ENCODE measurements around the gene PLEKHH3. TPM values are rescaled to one million over a fixed set of nuclear protein-coding genes. Genes with fewer than 3 reads are reported as not detected.

PLEKHH3 gene
- total and polyA plus RNA-seq, 10 donors, result 9.4 to 19.5 (median 13.8) TPM

- peaks cover 0 to 33% (median 31%) of the 10 kb centered on the region in 6 donors for H3K36me3 ChIP-seq
- no peaks in the 10 kb centered on the region for H3K27me3 ChIP-seq (replicated peaks in 1 of 7)
- intact Hi-C loops (cut with DNase I; ENCODE audit: low total_unique reads), result no loop called here
- DNase-seq, result no peak
- 47 to 78% (median 68%) methylated on average over 4 of the region's 4 CpGs for WGBS, 5 donors
- no peaks in the 10 kb centered on the region for H3K9me3 ChIP-seq
- peak overlapping the region in 3 of 8 donors; percentile 17 to 39 (median 35) for H3K27ac ChIP-seq
- no peak for TF ChIP-seq CTCF (IDR thresholded peaks at IDR 0.05 in 8 of 11, conservative IDR thresholded peaks at IDR 0.05 in 3 of 11)
- TF ChIP-seq POLR2AphosphoS5 (IDR thresholded peaks at IDR 0.05), result no peak
- no peak for TF ChIP-seq POLR2A (IDR thresholded peaks at IDR 0.05)
- peaks cover 0 to 18% (median 10%) of the 10 kb centered on the region in 6 donors for H3K4me1 ChIP-seq
- H3K4me3 ChIP-seq, result no peak overlapping the region
These were observed 58.8 kb downstream of the PLEKHH3 start for GRCh38 chr17:42617956-42618431.

Small RNA genes within 50 kb of the gene (microRNA-seq; reads per million reads assigned to microRNA genes)
- gene MIR6780A, result 0.72 to 1.4 (median 1.4) reads per million in 3 donors

Small RNA genes within 50 kb of the gene (small RNA-seq; reads per million reads assigned to genes)
- 0 to 0.48 (median 0.18) reads per million in 4 donors for gene MIR6780A

Other genes with a start within 250 kb of the PLEKHH3 start
- 100 to 1,000 TPM in 5 of 7 donors, 10 to 100 TPM in 2; 87.4 to 140 (median 126) TPM for gene ATP6V0A1, start 218.1 kb downstream of the PLEKHH3 start, total RNA-seq
- gene ATP6V0A1, start 218.1 kb downstream of the PLEKHH3 start, polyA plus RNA-seq, result 10 to 100 TPM; 23.0 to 74.0 (median 50.7) TPM
- 10 to 100 TPM; 32.5 to 61.0 (median 48.9) TPM for gene NAGLU, start 140.8 kb downstream of the PLEKHH3 start, total RNA-seq
- 10 to 100 TPM; 27.3 to 55.2 (median 49.8) TPM for gene NAGLU, start 140.8 kb downstream of the PLEKHH3 start, polyA plus RNA-seq
- 1 to 10 TPM in 2 of 7 donors, under 1 TPM in 5; 0.54 to 1.6 (median 0.79) TPM for gene HSD17B1, start 124.1 kb downstream of the PLEKHH3 start, total RNA-seq
- 1 to 10 TPM; 2.9 to 5.5 (median 3.5) TPM for gene HSD17B1, start 124.1 kb downstream of the PLEKHH3 start, polyA plus RNA-seq
- gene COASY, start 114.8 kb downstream of the PLEKHH3 start, total RNA-seq, result 10 to 100 TPM; 32.5 to 68.6 (median 66.5) TPM
- gene COASY, start 114.8 kb downstream of the PLEKHH3 start, polyA plus RNA-seq, result 100 to 1,000 TPM in 1 of 3 donors, 10 to 100 TPM in 2; 50.0 to 104 (median 80.6) TPM
- gene MLX, start 109.9 kb downstream of the PLEKHH3 start, total RNA-seq, result 10 to 100 TPM; 43.0 to 64.4 (median 55.8) TPM
- gene MLX, start 109.9 kb downstream of the PLEKHH3 start, polyA plus RNA-seq, result 10 to 100 TPM; 33.0 to 39.1 (median 33.2) TPM
- gene PSMC3IP, start 99.3 kb downstream of the PLEKHH3 start, total RNA-seq, result 1 to 10 TPM; 1.9 to 5.6 (median 3.4) TPM
- gene PSMC3IP, start 99.3 kb downstream of the PLEKHH3 start, polyA plus RNA-seq, result 1 to 10 TPM; 3.6 to 4.3 (median 4.0) TPM
- gene RETREG3, start 67.6 kb downstream of the PLEKHH3 start, total RNA-seq, result 10 to 100 TPM; 65.8 to 87.5 (median 80.5) TPM
- gene RETREG3, start 67.6 kb downstream of the PLEKHH3 start, polyA plus RNA-seq, result 10 to 100 TPM; 20.3 to 30.9 (median 30.3) TPM
- gene TUBG1, start 67.3 kb downstream of the PLEKHH3 start, total RNA-seq, result 10 to 100 TPM; 20.4 to 33.8 (median 26.3) TPM
- 10 to 100 TPM in 2 of 3 donors, 1 to 10 TPM in 1; 9.5 to 19.4 (median 16.9) TPM for gene TUBG1, start 67.3 kb downstream of the PLEKHH3 start, polyA plus RNA-seq
- gene TUBG2, start 17.7 kb downstream of the PLEKHH3 start, total RNA-seq, result 10 to 100 TPM; 13.8 to 24.9 (median 16.6) TPM
- 10 to 100 TPM in 1 of 3 donors, 1 to 10 TPM in 2; 4.9 to 12.5 (median 8.4) TPM for gene TUBG2, start 17.7 kb downstream of the PLEKHH3 start, polyA plus RNA-seq
- 1 to 10 TPM in 5 of 7 donors, under 1 TPM in 2; 0.51 to 4.7 (median 2.0) TPM for gene CCR10, start 4.8 kb upstream of the PLEKHH3 start, total RNA-seq
- 1 to 10 TPM in 1 of 3 donors, under 1 TPM in 2; 0.71 to 1.1 (median 0.76) TPM for gene CCR10, start 4.8 kb upstream of the PLEKHH3 start, polyA plus RNA-seq
- 10 to 100 TPM in 3 of 7 donors, 1 to 10 TPM in 4; 3.9 to 11.2 (median 7.5) TPM for gene CNTNAP1, start 5.5 kb upstream of the PLEKHH3 start, total RNA-seq
- gene CNTNAP1, start 5.5 kb upstream of the PLEKHH3 start, polyA plus RNA-seq, result 1 to 10 TPM; 1.1 to 3.1 (median 1.6) TPM
- gene EZH1, start 68.0 kb upstream of the PLEKHH3 start, total RNA-seq, result 100 to 1,000 TPM in 1 of 7 donors, 10 to 100 TPM in 6; 62.3 to 104 (median 75.5) TPM
- 10 to 100 TPM; 24.1 to 27.9 (median 27.1) TPM for gene EZH1, start 68.0 kb upstream of the PLEKHH3 start, polyA plus RNA-seq
- gene RAMP2, start 84.2 kb upstream of the PLEKHH3 start, total RNA-seq, result 10 to 100 TPM in 6 of 7 donors, 1 to 10 TPM in 1; 9.7 to 34.3 (median 27.0) TPM
- gene RAMP2, start 84.2 kb upstream of the PLEKHH3 start, polyA plus RNA-seq, result 10 to 100 TPM; 21.5 to 51.7 (median 36.0) TPM
- 10 to 100 TPM; 29.6 to 41.1 (median 34.5) TPM for gene VPS25, start 96.5 kb upstream of the PLEKHH3 start, total RNA-seq
- gene VPS25, start 96.5 kb upstream of the PLEKHH3 start, polyA plus RNA-seq, result 10 to 100 TPM; 31.0 to 47.7 (median 41.4) TPM
- gene WNK4, start 103.6 kb upstream of the PLEKHH3 start, total RNA-seq, result under 1 TPM in 3 of 7 donors, not detected in 4; 0.10 to 0.52 (median 0.41) TPM
- under 1 TPM in 2 of 3 donors, not detected in 1; 0.04 to 0.06 TPM for gene WNK4, start 103.6 kb upstream of the PLEKHH3 start, polyA plus RNA-seq
- 10 to 100 TPM; 30.0 to 62.0 (median 39.0) TPM for gene COA3, start 121.7 kb upstream of the PLEKHH3 start, total RNA-seq
- gene COA3, start 121.7 kb upstream of the PLEKHH3 start, polyA plus RNA-seq, result 100 to 1,000 TPM in 1 of 3 donors, 10 to 100 TPM in 2; 65.6 to 126 (median 97.1) TPM
- gene CNTD1, start 121.9 kb upstream of the PLEKHH3 start, total RNA-seq, result not detected
- gene CNTD1, start 121.9 kb upstream of the PLEKHH3 start, polyA plus RNA-seq, result under 1 TPM; 0.17 to 0.26 (median 0.24) TPM
- gene BECN1, start 147.3 kb upstream of the PLEKHH3 start, total RNA-seq, result 100 to 1,000 TPM in 2 of 7 donors, 10 to 100 TPM in 5; 76.4 to 113 (median 95.6) TPM
- 10 to 100 TPM; 43.0 to 57.8 (median 50.2) TPM for gene BECN1, start 147.3 kb upstream of the PLEKHH3 start, polyA plus RNA-seq
- gene PSME3, start 156.4 kb upstream of the PLEKHH3 start, total RNA-seq, result 10 to 100 TPM; 66.9 to 96.4 (median 77.4) TPM
- gene PSME3, start 156.4 kb upstream of the PLEKHH3 start, polyA plus RNA-seq, result 10 to 100 TPM; 19.1 to 46.0 (median 29.6) TPM
- 1 to 10 TPM; 2.3 to 3.6 (median 2.7) TPM for gene AOC2, start 167.6 kb upstream of the PLEKHH3 start, total RNA-seq
- under 1 TPM; 0.59 to 0.90 (median 0.63) TPM for gene AOC2, start 167.6 kb upstream of the PLEKHH3 start, polyA plus RNA-seq
- 10 to 100 TPM; 14.0 to 32.5 (median 23.5) TPM for gene AOC3, start 174.2 kb upstream of the PLEKHH3 start, total RNA-seq
- 10 to 100 TPM in 2 of 3 donors, 1 to 10 TPM in 1; 7.1 to 14.6 (median 12.3) TPM for gene AOC3, start 174.2 kb upstream of the PLEKHH3 start, polyA plus RNA-seq
- gene G6PC1, start 223.8 kb upstream of the PLEKHH3 start, total RNA-seq, result not detected
- gene G6PC1, start 223.8 kb upstream of the PLEKHH3 start, polyA plus RNA-seq, result not detected

All from spleen (tissue), 11 donors.